ENCODE results near the gene CDKAL1. TPM values are rescaled to one million over a fixed set of nuclear protein-coding genes. Genes with fewer than 3 reads are reported as not detected.
A peak's percentile ranks its signal among the peaks of the same experiment; 100 is the strongest.

The CDKAL1 gene
- total and polyA plus RNA-seq, 2 donors (not counting 3 experiments of a cell fraction or from before 2014, with no cell fraction given), result 6.1 to 20.5 TPM

GRCh38 chr6:20826378-20826777 lies 292.1 kb downstream of the CDKAL1 start:
- Histone ChIP-seq H3K4me1 (ENCODE audit: control insufficient read depth, extremely low read depth, insufficient read depth, low read length) (peaks cover 14% of the 10 kb centered on the region), H3K4me3 (replicated peaks in 1 of 3; ENCODE audit: insufficient read depth in 1 of 3, low read depth in 1 of 3, low read length in 3 of 3) (no peak overlapping the region), H3K9me3 (replicated peaks; ENCODE audit: control insufficient read depth, insufficient read depth, low read length) (no peaks in the 10 kb centered on the region), H4K20me1 (replicated peaks; ENCODE audit: control insufficient read depth, extremely low read depth, insufficient read depth, low read length) (no peaks in the 10 kb centered on the region), H2AFZ (ENCODE audit: low read depth, low read length) (no peak overlapping the region), H3K27me3 (ENCODE audit: control insufficient read depth in 2 of 2, insufficient read depth in 2 of 2, low read length in 2 of 2) (no peaks in the 10 kb centered on the region), H3K9me1 (replicated peaks; ENCODE audit: control insufficient read depth, extremely low read depth, insufficient read depth, low read length) (no peaks in the 10 kb centered on the region), H3K4me2 (ENCODE audit: insufficient read depth, low read length) (peak overlapping the region; percentile 50), H3K27ac (ENCODE audit: insufficient read depth, low read depth, low read length) (peak overlapping the region; percentile 83), H3K79me2 (ENCODE audit: control insufficient read depth, insufficient read depth, low read length) (no peaks in the 10 kb centered on the region), H3K36me3 (ENCODE audit: control insufficient read depth in 2 of 2, extremely low read depth in 1 of 2, insufficient read depth in 2 of 2, low read length in 2 of 2) (no peaks in the 10 kb centered on the region), H3K9ac (replicated peaks; ENCODE audit: extremely low read depth, insufficient read depth, low read length) (peak overlapping the region; percentile 41)
- POLR2A ChIA-PET, result no interaction called here
- intact Hi-C loops (cut with micrococcal nuclease), result no loop called here
- dilution Hi-C loops (cut with MboI; ENCODE audit: extremely low pct_ligation_motif_present, low sequenced_read_pairs), result no loop called here
- peak; percentile 92 for FAIRE-seq
- no TSS peak for BruUV-seq (replicated peaks)
- TF ChIP-seq EZH2 (IDR thresholded peaks at IDR 0.05; ENCODE audit: borderline replicate concordance, low read depth, low read length, severe bottlenecking) (no peak), CTCF (IDR thresholded peaks at IDR 0.05; ENCODE audit: extremely low read depth in 1 of 2, insufficient read depth in 1 of 2, low read depth in 1 of 2, low read length in 2 of 2) (no peak), GATA2 (IDR thresholded peaks at IDR 0.05; ENCODE audit: insufficient read depth, insufficient read length, low read depth, low read length) (peak; percentile 56), JUN (IDR thresholded peaks at IDR 0.05; ENCODE audit: borderline replicate concordance, insufficient read depth, insufficient read length, low read depth) (peak; percentile 63), MAX (IDR thresholded peaks at IDR 0.05; ENCODE audit: insufficient read depth, insufficient read length) (peak; percentile 25), POLR2A (IDR thresholded peaks at IDR 0.05; ENCODE audit: low read depth, low read length) (no peak), MYC (IDR thresholded peaks at IDR 0.05; ENCODE audit: low read depth, low read length) (no peak), FOS (IDR thresholded peaks at IDR 0.05; ENCODE audit: borderline replicate concordance, insufficient read depth, low read length) (peak; percentile 77), POLR2AphosphoS5 (IDR thresholded peaks at IDR 0.05; ENCODE audit: insufficient read depth, low read depth, low read length) (no peak)
- CTCF ChIA-PET, result interaction anchor here (1.4 to 2.4 kb wide), 4 partner anchors 10 to 762 kb away, joined by 5 to 10 read pairs (median 7); no protein-coding TSS in a partner anchor
- DNase-seq (ENCODE audit: low read depth, low spot score), result peak; percentile 91
